IPS-NIHi7 (cell line): Measurements from ENCODE around the gene AGFG2.
A peak's percentile ranks its signal among the peaks of the same experiment; 100 is the strongest.

Experiments
- DNase-seq: peaks from one replicate; pipeline ENCODE4 v3.0.0; 2012; ENCODE audit warnings: mixed read lengths; ENCODE audit errors: extremely low spot score

The AGFG2 gene

GRCh38 chr7:100585511-100586265 is 46.7 kb downstream of the AGFG2 start, which contains the start of gene LRCH4:
LRCH4 (minus strand) TSS chr7:100586129; CDS start chr7:100586100, 29 bp downstream.
- DNase-seq: peak; percentile 78

- DNase-seq: peak; percentile 99
These were observed 47.4 kb downstream of the AGFG2 start, which contains the start of gene FBXO24 for GRCh38 chr7:100586266-100587025. FBXO24 (plus strand) TSS chr7:100586328; CDS start chr7:100586626, 298 bp downstream.

- DNase-seq: no peak
These were observed 49.4 kb downstream of the AGFG2 start for GRCh38 chr7:100588438-100588837.

GRCh38 chr7:100589341-100589947 is 50.4 kb downstream of the AGFG2 start:
- DNase-seq: peak; percentile 29

GRCh38 chr7:100590077-100590737 is 51.2 kb downstream of the AGFG2 start:
- DNase-seq: no peak

- DNase-seq: no peak
These were observed 52.6 kb downstream of the AGFG2 start for GRCh38 chr7:100591596-100591995.

GRCh38 chr7:100595188-100595587 is 56.2 kb downstream of the AGFG2 start:
- no peak for DNase-seq

GRCh38 chr7:100598425-100598824 is 59.4 kb downstream of the AGFG2 start:
- DNase-seq: no peak

- no peak for DNase-seq
These were observed 61.1 kb downstream of the AGFG2 start for GRCh38 chr7:100599911-100600729.

- DNase-seq: no peak
These were observed 61.7 kb downstream of the AGFG2 start for GRCh38 chr7:100600730-100601038.

- peak; percentile 73 for DNase-seq
These were observed 64.1 kb downstream of the AGFG2 start for GRCh38 chr7:100602889-100603725.

GRCh38 chr7:100603726-100604027 is 64.7 kb downstream of the AGFG2 start:
- DNase-seq: peak; percentile 48

GRCh38 chr7:100604028-100604975 is 65.3 kb downstream of the AGFG2 start:
- DNase-seq: peak; percentile 88

GRCh38 chr7:100604976-100605911 is 66.2 kb downstream of the AGFG2 start:
- peak; percentile 38 for DNase-seq

- no peak for DNase-seq
These were observed 67.3 kb downstream of the AGFG2 start for GRCh38 chr7:100606313-100606712.

- DNase-seq: no peak
These were observed 68.1 kb downstream of the AGFG2 start for GRCh38 chr7:100607111-100607510.

- no peak for DNase-seq
These were observed 71.0 kb downstream of the AGFG2 start for GRCh38 chr7:100609958-100610357.
